ENCODE data around the gene LSAMP. TPM values are rescaled to one million over a fixed set of nuclear protein-coding genes. Genes with fewer than 3 reads are reported as not detected.
"Not testable (repeated sequence)": the region's sequence is repeated elsewhere in the genome, so short reads cannot be mapped to it uniquely, and the experiment has no call there.

Gene LSAMP
- total RNA-seq, 1 donor from 2014 or later: 3.7 TPM

DNA sequence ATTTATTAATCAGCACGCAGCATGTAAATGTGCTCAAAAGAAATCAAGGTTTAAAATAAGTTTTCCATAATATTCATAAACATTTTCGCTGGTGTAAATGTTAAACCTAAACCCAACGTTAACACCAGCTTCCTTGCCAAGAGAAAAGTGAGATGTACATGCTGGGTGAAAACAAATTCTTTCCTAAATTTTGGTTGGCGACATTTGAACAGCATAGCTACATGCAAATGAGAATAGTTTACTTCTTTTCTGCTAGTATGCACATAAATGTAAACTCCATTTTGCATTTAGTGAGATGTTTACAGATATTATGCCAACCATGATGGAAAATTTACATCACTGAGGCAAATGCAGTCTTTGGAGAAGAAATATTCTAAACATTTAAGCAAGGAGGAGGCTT lies 639.8 kb downstream of the LSAMP start:
- H3K4me1 ChIP-seq (ENCODE audit: control insufficient read depth in 3 of 3, insufficient read depth in 3 of 3, low read length in 3 of 3): no peaks in the 10 kb centered on the region
- no peak overlapping the region for H3K4me3 ChIP-seq (ENCODE audit: low read length in 3 of 3)
- no peaks in the 10 kb centered on the region for H3K36me3 ChIP-seq (ENCODE audit: control insufficient read depth in 3 of 3, insufficient read depth in 3 of 3, low read length in 3 of 3)
- H3K27ac ChIP-seq (ENCODE audit: low read depth, low read length): no peak overlapping the region
- peaks cover 0 to 9% (median 4%) of the 10 kb centered on the region in 3 donors for H3K27me3 ChIP-seq (ENCODE audit: control insufficient read depth in 3 of 3, insufficient read depth in 3 of 3, low read length in 3 of 3)
- no peaks in the 10 kb centered on the region for H3K9me3 ChIP-seq (ENCODE audit: control insufficient read depth in 3 of 3, low read length in 3 of 3)
- no peak overlapping the region for H3K9ac ChIP-seq (ENCODE audit: low read depth in 1 of 3, low read length in 3 of 3)

DNA sequence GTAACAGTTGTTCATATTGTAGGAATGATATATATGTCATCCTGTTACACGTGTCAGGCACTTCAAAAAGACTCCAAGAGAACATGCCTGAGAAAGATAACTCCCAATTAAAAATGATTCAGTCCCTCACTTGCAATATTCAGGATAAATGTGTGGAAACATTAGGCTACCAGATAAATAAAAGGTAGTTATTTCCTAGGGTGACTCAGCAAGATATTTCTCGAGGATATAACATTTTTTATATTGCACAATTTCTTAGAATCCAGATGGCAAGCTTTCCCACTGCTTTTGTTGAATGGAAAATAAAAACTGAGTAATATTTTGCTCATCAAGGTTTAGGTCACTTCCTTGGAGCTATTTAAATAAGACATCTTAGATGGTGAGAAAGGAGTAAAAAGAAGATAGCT lies 640.6 kb downstream of the LSAMP start:
- Histone ChIP-seq H3K9ac (ENCODE audit: low read depth in 1 of 3, low read length in 3 of 3) (no peak overlapping the region), H3K4me3 (ENCODE audit: low read length in 3 of 3) (no peak overlapping the region), H3K9me3 (ENCODE audit: control insufficient read depth in 3 of 3, low read length in 3 of 3) (no peaks in the 10 kb centered on the region), H3K36me3 (ENCODE audit: control insufficient read depth in 3 of 3, insufficient read depth in 3 of 3, low read length in 3 of 3) (no peaks in the 10 kb centered on the region), H3K27me3 (ENCODE audit: control insufficient read depth in 3 of 3, insufficient read depth in 3 of 3, low read length in 3 of 3) (peaks cover 0 to 9% (median 4%) of the 10 kb centered on the region in 3 donors), H3K4me1 (ENCODE audit: control insufficient read depth in 3 of 3, insufficient read depth in 3 of 3, low read length in 3 of 3) (no peaks in the 10 kb centered on the region), H3K27ac (ENCODE audit: low read depth, low read length) (no peak overlapping the region)

DNA sequence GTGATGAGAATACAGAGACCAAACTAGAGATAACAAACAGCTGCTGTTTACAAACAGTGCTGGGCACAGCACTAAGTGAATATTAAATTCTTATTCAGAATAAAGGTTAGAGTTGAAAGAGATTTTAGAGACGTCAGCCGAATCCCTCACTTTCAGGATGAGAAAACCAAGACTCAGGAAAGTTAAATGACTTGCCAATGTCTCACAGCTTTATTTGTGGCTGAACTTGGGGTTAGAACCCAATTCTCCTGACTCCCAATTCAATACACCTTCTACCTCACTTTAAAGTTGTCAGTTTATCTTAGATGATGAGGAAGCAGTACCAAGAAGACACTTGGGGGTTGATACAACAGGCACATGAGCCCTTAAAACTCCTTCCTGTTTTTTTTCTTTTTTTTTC lies 641.1 kb downstream of the LSAMP start:
- no peaks in the 10 kb centered on the region for H3K36me3 ChIP-seq (ENCODE audit: control insufficient read depth in 3 of 3, insufficient read depth in 3 of 3, low read length in 3 of 3)
- H3K27me3 ChIP-seq (ENCODE audit: control insufficient read depth in 3 of 3, insufficient read depth in 3 of 3, low read length in 3 of 3): peaks cover 0 to 6% (median 4%) of the 10 kb centered on the region in 3 donors
- no peak overlapping the region for H3K4me3 ChIP-seq (ENCODE audit: low read length in 3 of 3)
- no peaks in the 10 kb centered on the region for H3K4me1 ChIP-seq (ENCODE audit: control insufficient read depth in 3 of 3, insufficient read depth in 3 of 3, low read length in 3 of 3)
- no peak overlapping the region for H3K27ac ChIP-seq (ENCODE audit: low read depth, low read length)
- no peaks in the 10 kb centered on the region for H3K9me3 ChIP-seq (ENCODE audit: control insufficient read depth in 3 of 3, low read length in 3 of 3)
- no peak overlapping the region for H3K9ac ChIP-seq (ENCODE audit: low read depth in 1 of 3, low read length in 3 of 3)

DNA sequence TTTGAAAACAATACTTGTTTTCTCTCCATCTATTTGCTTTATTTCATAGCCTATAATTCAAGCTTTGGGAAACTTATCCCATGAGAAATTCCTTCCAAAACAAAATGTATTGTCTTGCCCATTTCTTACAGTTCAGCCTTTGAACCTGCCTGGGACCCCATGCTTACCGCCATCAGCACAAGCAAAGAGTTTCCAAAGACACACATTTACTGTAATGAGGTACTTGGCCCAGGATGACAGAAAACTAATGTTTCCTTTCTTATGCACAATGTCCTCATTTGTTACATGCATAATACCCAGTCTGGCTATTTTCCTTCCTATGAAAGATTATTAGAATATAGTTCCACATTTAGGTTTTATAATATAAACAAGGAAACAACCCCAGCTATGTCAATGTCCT lies 641.6 kb downstream of the LSAMP start:
- H3K27ac ChIP-seq (ENCODE audit: low read depth, low read length): no peak overlapping the region

DNA sequence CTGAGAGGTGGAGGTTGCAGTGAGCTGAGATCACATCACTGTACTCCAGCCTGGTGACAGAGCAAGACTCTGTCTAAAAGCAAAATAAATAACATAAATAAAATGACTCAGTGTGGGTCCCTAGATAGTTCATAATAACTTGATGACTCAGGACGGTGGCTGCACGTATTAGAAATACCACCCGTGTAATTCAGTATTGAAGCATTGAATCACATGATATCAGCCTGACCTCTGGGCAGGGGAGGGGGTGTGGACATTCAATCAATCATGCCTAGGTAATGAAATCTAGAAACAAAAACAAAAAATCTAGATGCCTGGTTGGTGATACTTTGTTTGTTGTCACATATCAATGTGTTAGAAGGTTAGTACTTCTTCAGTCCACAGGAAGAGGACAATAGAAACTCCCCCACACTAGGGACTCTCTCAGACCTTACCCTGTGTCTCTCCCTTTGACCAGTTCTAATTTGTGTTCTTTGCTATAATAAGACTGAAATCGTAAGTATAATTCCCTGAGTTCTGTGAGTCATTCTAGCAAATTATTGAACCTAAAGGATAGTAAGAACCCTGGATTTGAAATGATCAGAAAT lies 644.7 kb downstream of the LSAMP start:
- no peaks in the 10 kb centered on the region for H3K9me3 ChIP-seq (ENCODE audit: control insufficient read depth in 3 of 3, low read length in 3 of 3)
- H3K9ac ChIP-seq (ENCODE audit: low read depth in 1 of 3, low read length in 3 of 3): no peak overlapping the region
- H3K4me1 ChIP-seq (ENCODE audit: control insufficient read depth in 3 of 3, insufficient read depth in 3 of 3, low read length in 3 of 3): no peaks in the 10 kb centered on the region

More for the DNA sequence above, 641.6 kb downstream of the LSAMP start:
- no peak overlapping the region for H3K9ac ChIP-seq (ENCODE audit: low read depth in 1 of 3, low read length in 3 of 3)
- H3K4me1 ChIP-seq (ENCODE audit: control insufficient read depth in 3 of 3, insufficient read depth in 3 of 3, low read length in 3 of 3): no peaks in the 10 kb centered on the region
- no peak overlapping the region for H3K4me3 ChIP-seq (ENCODE audit: low read length in 3 of 3)
- H3K36me3 ChIP-seq (ENCODE audit: control insufficient read depth in 3 of 3, insufficient read depth in 3 of 3, low read length in 3 of 3): no peaks in the 10 kb centered on the region
- H3K9me3 ChIP-seq (ENCODE audit: control insufficient read depth in 3 of 3, low read length in 3 of 3): no peaks in the 10 kb centered on the region
- H3K27me3 ChIP-seq (ENCODE audit: control insufficient read depth in 3 of 3, insufficient read depth in 3 of 3, low read length in 3 of 3): peaks cover 0 to 4% (median 2%) of the 10 kb centered on the region in 3 donors

DNA sequence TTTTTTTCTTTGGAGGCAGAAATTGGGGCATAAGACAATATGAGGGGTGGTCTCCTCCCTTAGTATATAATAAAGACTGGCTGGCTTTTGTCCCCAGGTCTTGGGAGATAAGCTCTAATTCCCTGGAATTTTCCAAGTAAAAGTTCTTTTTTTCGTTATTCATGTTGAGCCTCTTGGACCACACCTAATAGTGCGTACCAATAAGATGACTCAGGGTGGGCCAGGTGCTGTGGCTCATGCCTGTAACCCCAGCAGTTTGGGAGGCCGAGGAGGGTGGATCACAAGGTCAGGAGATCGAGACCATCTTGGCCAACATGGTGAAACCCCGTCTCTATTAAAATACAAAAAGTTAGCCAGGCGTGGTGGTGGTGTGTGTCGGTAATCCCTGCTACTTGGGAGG lies 645.2 kb downstream of the LSAMP start:
- H3K4me1 ChIP-seq (ENCODE audit: control insufficient read depth in 3 of 3, insufficient read depth in 3 of 3, low read length in 3 of 3); H3K36me3 ChIP-seq (ENCODE audit: control insufficient read depth in 3 of 3, insufficient read depth in 3 of 3, low read length in 3 of 3); H3K9me3 ChIP-seq (ENCODE audit: control insufficient read depth in 3 of 3, low read length in 3 of 3); H3K4me3 ChIP-seq (ENCODE audit: low read length in 3 of 3); H3K9ac ChIP-seq (ENCODE audit: low read depth in 1 of 3, low read length in 3 of 3); H3K27me3 ChIP-seq (ENCODE audit: control insufficient read depth in 3 of 3, insufficient read depth in 3 of 3, low read length in 3 of 3); H3K27ac ChIP-seq (ENCODE audit: low read depth, low read length): not testable (repeated sequence)

More for the DNA sequence above, 644.7 kb downstream of the LSAMP start:
- H3K36me3 ChIP-seq (ENCODE audit: control insufficient read depth in 3 of 3, insufficient read depth in 3 of 3, low read length in 3 of 3): no peaks in the 10 kb centered on the region
- H3K4me3 ChIP-seq (ENCODE audit: low read length in 3 of 3): no peak overlapping the region
- H3K27ac ChIP-seq (ENCODE audit: low read depth, low read length): no peak overlapping the region
- peaks cover 0 to 4% (median 0%) of the 10 kb centered on the region in 3 donors for H3K27me3 ChIP-seq (ENCODE audit: control insufficient read depth in 3 of 3, insufficient read depth in 3 of 3, low read length in 3 of 3)

DNA sequence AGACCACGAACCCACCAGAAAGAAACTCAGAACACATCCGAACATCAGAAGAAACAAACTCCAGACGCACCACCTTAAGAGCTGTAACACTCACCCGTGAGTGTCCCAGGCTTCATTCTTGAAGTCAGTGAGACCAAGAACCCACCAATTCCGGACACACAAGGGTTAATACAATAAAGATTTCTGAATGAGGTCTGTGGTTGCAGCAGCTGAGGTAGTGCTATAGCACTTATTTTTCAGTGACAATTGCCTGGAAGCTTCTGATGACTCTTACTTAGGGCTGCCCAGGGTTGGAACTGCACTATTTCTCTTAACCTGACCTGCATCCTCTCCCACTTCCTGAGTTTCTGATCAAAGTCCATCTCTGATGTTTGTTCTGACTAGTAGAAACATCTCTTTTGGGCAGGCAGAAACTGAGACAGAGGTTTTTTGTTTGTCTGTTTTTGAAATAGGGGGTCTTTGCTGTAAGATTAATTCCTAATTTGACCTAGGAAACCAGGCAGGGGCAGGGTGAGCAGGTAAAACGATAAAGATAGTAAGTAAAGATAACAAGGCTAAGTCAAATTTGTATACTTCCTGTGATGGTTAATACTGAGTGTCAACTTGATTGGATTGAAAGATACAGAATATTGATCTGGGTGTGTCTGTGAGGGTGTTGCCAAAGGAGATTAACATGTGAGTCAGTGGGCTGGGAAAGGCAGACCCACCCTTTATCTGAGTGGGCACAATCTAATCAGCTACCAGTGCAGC lies 652.9 kb downstream of the LSAMP start:
- Histone ChIP-seq H3K4me1 (ENCODE audit: control insufficient read depth in 3 of 3, insufficient read depth in 3 of 3, low read length in 3 of 3) (no peaks in the 10 kb centered on the region), H3K4me3 (ENCODE audit: low read length in 3 of 3) (no peak overlapping the region), H3K9me3 (ENCODE audit: control insufficient read depth in 3 of 3, low read length in 3 of 3) (no peaks in the 10 kb centered on the region), H3K27me3 (ENCODE audit: control insufficient read depth in 3 of 3, insufficient read depth in 3 of 3, low read length in 3 of 3) (no peaks in the 10 kb centered on the region), H3K27ac (ENCODE audit: low read depth, low read length) (no peak overlapping the region), H3K36me3 (ENCODE audit: control insufficient read depth in 3 of 3, insufficient read depth in 3 of 3, low read length in 3 of 3) (no peaks in the 10 kb centered on the region), H3K9ac (ENCODE audit: low read depth in 1 of 3, low read length in 3 of 3) (no peak overlapping the region)

DNA sequence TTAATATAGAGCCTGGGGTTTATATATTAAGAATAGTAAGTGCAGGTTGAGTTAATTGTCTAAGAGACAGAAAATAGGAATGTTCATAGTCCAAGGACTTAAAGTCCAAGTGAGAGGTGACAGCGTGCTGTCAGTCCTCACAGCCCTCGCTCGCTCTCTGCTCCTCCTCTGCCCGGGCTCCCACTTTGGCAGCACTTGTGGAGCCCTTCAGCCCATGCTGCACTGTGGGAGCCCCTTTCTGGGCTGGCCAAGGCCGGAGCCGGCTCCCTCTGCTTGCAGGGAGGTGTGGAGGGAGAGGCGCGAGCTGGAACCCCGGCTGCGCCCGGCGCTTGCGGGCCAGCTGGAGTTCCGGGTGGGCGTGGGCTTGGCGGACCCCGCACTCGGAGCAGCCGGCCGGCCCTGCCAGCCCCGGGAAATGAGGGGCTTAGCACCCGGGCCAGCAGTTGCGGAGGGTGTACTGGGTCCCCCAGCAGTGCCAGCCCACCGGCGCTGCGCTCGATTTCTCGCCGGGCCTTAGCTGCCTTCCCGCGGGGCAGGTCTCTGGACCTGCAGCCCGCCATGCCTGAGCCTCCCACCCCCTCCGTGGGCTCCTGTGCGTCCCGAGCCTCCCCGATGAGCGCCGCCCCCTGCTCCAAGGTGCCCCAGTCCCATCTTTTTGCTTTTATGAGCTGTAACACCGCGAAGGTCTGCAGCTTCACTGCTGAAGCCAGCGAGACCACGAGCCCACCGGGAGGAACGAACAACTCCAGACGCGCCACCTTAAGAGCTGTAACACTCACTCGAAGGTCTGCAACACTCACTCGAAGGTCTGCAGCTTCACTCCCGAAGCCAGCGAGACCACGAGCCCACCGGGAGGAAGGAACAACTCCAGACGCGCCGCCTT lies 653.8 kb downstream of the LSAMP start:
- H3K36me3 ChIP-seq (ENCODE audit: control insufficient read depth in 3 of 3, insufficient read depth in 3 of 3, low read length in 3 of 3); H3K9me3 ChIP-seq (ENCODE audit: control insufficient read depth in 3 of 3, low read length in 3 of 3); H3K27me3 ChIP-seq (ENCODE audit: control insufficient read depth in 3 of 3, insufficient read depth in 3 of 3, low read length in 3 of 3); H3K4me1 ChIP-seq (ENCODE audit: control insufficient read depth in 3 of 3, insufficient read depth in 3 of 3, low read length in 3 of 3); H3K4me3 ChIP-seq (ENCODE audit: low read length in 3 of 3); H3K27ac ChIP-seq (ENCODE audit: low read depth, low read length); H3K9ac ChIP-seq (ENCODE audit: low read depth in 1 of 3, low read length in 3 of 3): not testable (repeated sequence)

DNA sequence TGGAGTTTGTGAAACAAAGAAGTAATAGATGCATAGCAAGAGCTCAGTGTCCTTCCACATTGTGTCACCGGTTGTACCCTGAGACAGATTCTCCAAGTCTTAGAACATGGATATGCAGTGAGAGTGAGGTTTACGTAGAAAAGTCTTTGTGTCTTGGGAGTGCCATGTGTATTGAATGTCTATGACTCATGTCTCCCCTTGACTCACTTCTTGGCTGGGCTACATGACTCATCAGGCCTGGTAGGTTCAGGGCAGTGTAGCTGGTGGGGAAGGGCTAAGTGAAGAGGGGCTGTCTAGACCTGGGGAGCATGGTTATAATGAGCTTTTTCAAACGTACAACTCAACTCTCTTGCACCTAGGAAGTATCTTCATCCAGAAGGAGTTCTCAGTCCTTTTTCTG lies 654.5 kb downstream of the LSAMP start:
- H3K27me3 ChIP-seq (ENCODE audit: control insufficient read depth in 3 of 3, insufficient read depth in 3 of 3, low read length in 3 of 3): no peaks in the 10 kb centered on the region
- H3K9ac ChIP-seq (ENCODE audit: low read depth in 1 of 3, low read length in 3 of 3): no peak overlapping the region
- H3K4me3 ChIP-seq (ENCODE audit: low read length in 3 of 3): no peak overlapping the region
- no peaks in the 10 kb centered on the region for H3K36me3 ChIP-seq (ENCODE audit: control insufficient read depth in 3 of 3, insufficient read depth in 3 of 3, low read length in 3 of 3)
- no peaks in the 10 kb centered on the region for H3K9me3 ChIP-seq (ENCODE audit: control insufficient read depth in 3 of 3, low read length in 3 of 3)
- H3K4me1 ChIP-seq (ENCODE audit: control insufficient read depth in 3 of 3, insufficient read depth in 3 of 3, low read length in 3 of 3): no peaks in the 10 kb centered on the region
- no peak overlapping the region for H3K27ac ChIP-seq (ENCODE audit: low read depth, low read length)

DNA sequence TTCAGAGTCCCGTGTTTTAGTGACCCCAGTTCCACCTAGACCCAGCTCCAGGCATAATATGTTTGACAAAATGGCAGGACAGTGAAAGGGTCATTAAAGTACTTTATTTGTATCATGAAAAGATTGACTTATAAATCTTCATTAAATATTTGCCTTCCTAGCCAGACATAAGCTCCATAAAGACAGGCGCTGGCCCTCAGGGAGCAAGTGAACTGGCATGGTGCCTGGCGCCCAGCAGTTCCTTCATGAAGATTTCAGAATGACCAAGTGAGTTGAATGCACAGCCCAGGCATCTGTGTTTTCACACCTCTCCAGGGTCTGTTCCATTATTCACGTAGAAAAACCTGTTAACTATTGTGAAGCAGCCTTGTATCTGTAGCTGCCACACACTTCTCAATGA lies 655.8 kb downstream of the LSAMP start:
- Histone ChIP-seq H3K9me3 (ENCODE audit: control insufficient read depth in 3 of 3, low read length in 3 of 3) (no peaks in the 10 kb centered on the region), H3K9ac (ENCODE audit: low read depth in 1 of 3, low read length in 3 of 3) (no peak overlapping the region), H3K27ac (ENCODE audit: low read depth, low read length) (no peak overlapping the region), H3K36me3 (ENCODE audit: control insufficient read depth in 3 of 3, insufficient read depth in 3 of 3, low read length in 3 of 3) (no peaks in the 10 kb centered on the region), H3K4me1 (ENCODE audit: control insufficient read depth in 3 of 3, insufficient read depth in 3 of 3, low read length in 3 of 3) (peaks cover 4 to 7% (median 4%) of the 10 kb centered on the region in 3 donors), H3K27me3 (ENCODE audit: control insufficient read depth in 3 of 3, insufficient read depth in 3 of 3, low read length in 3 of 3) (no peaks in the 10 kb centered on the region), H3K4me3 (ENCODE audit: low read length in 3 of 3) (no peak overlapping the region)
